Colonic mucosa (tissue), 4 donors: ENCODE measurements around the gene PLAGL1. TPM values are rescaled to one million over a fixed set of nuclear protein-coding genes. Genes with fewer than 3 reads are reported as not detected.

Experiments
- DNase-seq: peaks from one replicate; pipeline ENCODE4 v3.0.0-alpha.2; 2020
- H3K27ac ChIP-seq: fragments of 200-600 bp; one replicate; pipeline ENCODE4 v1.8.0; 2021
- H3K27me3 ChIP-seq: fragments of 200-600 bp; one replicate; pipeline ENCODE4 v1.8.0; 2021
- H3K36me3 ChIP-seq: fragments of 200-600 bp; one replicate; pipeline ENCODE4 v1.8.0; 2021
- H3K4me1 ChIP-seq: fragments of 200-600 bp; one replicate; pipeline ENCODE4 v1.8.0; 2021; ENCODE audit warnings: mild to moderate bottlenecking
- H3K4me3 ChIP-seq: fragments of 200-600 bp; one replicate; pipeline ENCODE4 v1.8.0; 2021
- H3K9ac ChIP-seq, 2 donors: one replicate each; pipeline ENCODE4 v1.7.0; 2013; ENCODE audit warnings: control low read depth in 2 of 2, low read depth in 2 of 2, low read length in 2 of 2
- H3K9me3 ChIP-seq: fragments of 200-600 bp; one replicate; pipeline ENCODE4 v1.8.0; 2021
- CTCF ChIP-seq: fragments of 200-600 bp; IDR thresholded peaks from one replicate; pipeline ENCODE4 v1.8.0; 2022; ENCODE audit warnings: antibody characterized with exemption, mild to moderate bottlenecking
- intact Hi-C: fragments of 100-400 bp; cut with DNase I; formaldehyde crosslinking; loops from one replicate; pipeline ENCODE4 v1.14.1; 2022
- total RNA-seq, 2 donors: library from RNA; stranded (reverse); fragmentation: NEBNext Ultra II Directional in 1 of 2; extraction: Animal tissue kit (Norgen Biotek cat#: 25700) in 1 of 2; gene quantifications; one replicate each; pipeline ENCODE4 v1.2.1, GENCODE V29; 2021
- donor health status: healthy.
- donor health status: DM: no; HTN: no; CAD: no.
- donor health status: DM: no; HTN: no; CAD: no.

The PLAGL1 gene
- total RNA-seq, 2 donors from 2014 or later = 30.2 to 51.1 TPM

GRCh38 chr6:143940011-143940597 is 68.0 kb downstream of the PLAGL1 start:
- Histone ChIP-seq H3K4me1 (no peaks in the 10 kb centered on the region), H3K9me3 (no peaks in the 10 kb centered on the region), H3K27me3 (no peaks in the 10 kb centered on the region), H3K36me3 (no peaks in the 10 kb centered on the region), H3K9ac (no peak overlapping the region), H3K4me3 (no peak overlapping the region), H3K27ac (no peak overlapping the region)
- intact Hi-C loops = loop anchor here (5.0 to 10.0 kb wide), 3 partner anchors 72 to 368 kb away; partner anchors contain the start of gene SF3B5
- peak; percentile 63 for DNase-seq
- peak; percentile 81 for TF ChIP-seq CTCF

- Histone ChIP-seq H3K4me1 (no peaks in the 10 kb centered on the region), H3K27ac (no peak overlapping the region)
- no peak for TF ChIP-seq CTCF
These were observed 68.7 kb downstream of the PLAGL1 start for GRCh38 chr6:143939364-143939763.

GRCh38 chr6:143937668-143937970 is 70.4 kb downstream of the PLAGL1 start:
- Histone ChIP-seq H3K27me3 (no peaks in the 10 kb centered on the region), H3K4me1 (no peaks in the 10 kb centered on the region), H3K4me3 (no peak overlapping the region), H3K36me3 (no peaks in the 10 kb centered on the region), H3K9ac (no peak overlapping the region), H3K9me3 (no peaks in the 10 kb centered on the region), H3K27ac (no peak overlapping the region)
- DNase-seq = no peak
- TF ChIP-seq CTCF = no peak
- intact Hi-C loops = no loop called here

More at GRCh38 chr6:143939364-143939763, 68.7 kb downstream of the PLAGL1 start:
- Histone ChIP-seq H3K9ac (no peak overlapping the region), H3K27me3 (no peaks in the 10 kb centered on the region), H3K9me3 (no peaks in the 10 kb centered on the region), H3K4me3 (no peak overlapping the region), H3K36me3 (no peaks in the 10 kb centered on the region)
- DNase-seq = no peak
- intact Hi-C loops = no loop called here

- H3K4me3 ChIP-seq = no peak overlapping the region
- no peak for DNase-seq
- H3K9me3 ChIP-seq = no peaks in the 10 kb centered on the region
- no peak overlapping the region for H3K9ac ChIP-seq
- intact Hi-C loops = no loop called here
- H3K27ac ChIP-seq = no peak overlapping the region
- no peaks in the 10 kb centered on the region for H3K27me3 ChIP-seq
- H3K36me3 ChIP-seq = no peaks in the 10 kb centered on the region
- no peaks in the 10 kb centered on the region for H3K4me1 ChIP-seq
- TF ChIP-seq CTCF = no peak
These were observed 71.0 kb downstream of the PLAGL1 start for GRCh38 chr6:143936778-143937667.

- intact Hi-C loops = no loop called here
- Histone ChIP-seq H3K9ac (no peak overlapping the region), H3K4me3 (no peak overlapping the region), H3K4me1 (no peaks in the 10 kb centered on the region), H3K36me3 (no peaks in the 10 kb centered on the region), H3K27me3 (no peaks in the 10 kb centered on the region), H3K9me3 (no peaks in the 10 kb centered on the region), H3K27ac (no peak overlapping the region)
- DNase-seq = no peak
- no peak for TF ChIP-seq CTCF
These were observed 71.7 kb downstream of the PLAGL1 start for GRCh38 chr6:143936347-143936746.
